GM18502 (cell line): ENCODE data around the gene HNRNPC.
"Not testable (repeated sequence)": the region's sequence is repeated elsewhere in the genome, so short reads cannot be mapped to it uniquely, and the experiment has no call there.

Source experiments
- ATAC-seq: cut with Tn5 transposase; IDR thresholded peaks from one replicate; pipeline ENCODE4 v1.9.1; 2021; ENCODE audit warnings: mild to moderate bottlenecking; ENCODE audit not compliant: unreplicated experiment, poor library complexity

HNRNPC gene

DNA sequence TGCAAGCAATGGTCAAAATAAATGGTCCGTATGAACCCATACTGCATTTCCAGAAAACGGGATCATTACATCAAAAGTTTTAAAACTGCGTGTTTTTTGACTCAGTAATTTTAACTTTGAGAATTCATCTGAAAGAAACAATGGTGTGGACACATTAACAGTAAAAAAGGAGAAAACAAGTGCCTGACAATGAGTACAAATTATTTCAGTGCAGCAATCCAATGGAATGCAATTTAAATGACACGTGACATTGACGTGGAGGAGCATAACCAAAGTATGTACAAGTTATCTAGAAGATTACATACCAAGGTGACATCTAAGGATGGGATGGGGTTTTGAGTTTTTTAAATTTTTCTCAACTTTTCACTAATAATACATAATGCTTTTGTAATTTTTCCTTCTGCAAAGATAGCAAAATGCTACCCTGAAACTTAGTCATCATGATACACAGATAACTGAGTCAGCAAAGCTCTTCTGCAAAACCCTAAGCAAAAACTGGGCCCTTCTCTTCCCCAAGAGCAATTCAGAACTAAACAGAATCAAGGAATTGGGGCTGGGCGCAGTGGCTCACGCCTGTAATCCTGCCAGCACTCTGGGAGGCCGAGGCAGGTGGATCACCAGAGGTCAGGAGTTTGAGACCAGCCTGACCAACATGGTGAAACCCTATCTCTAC lies 20.4 kb downstream of the HNRNPC start:
- ATAC-seq = no peak

DNA sequence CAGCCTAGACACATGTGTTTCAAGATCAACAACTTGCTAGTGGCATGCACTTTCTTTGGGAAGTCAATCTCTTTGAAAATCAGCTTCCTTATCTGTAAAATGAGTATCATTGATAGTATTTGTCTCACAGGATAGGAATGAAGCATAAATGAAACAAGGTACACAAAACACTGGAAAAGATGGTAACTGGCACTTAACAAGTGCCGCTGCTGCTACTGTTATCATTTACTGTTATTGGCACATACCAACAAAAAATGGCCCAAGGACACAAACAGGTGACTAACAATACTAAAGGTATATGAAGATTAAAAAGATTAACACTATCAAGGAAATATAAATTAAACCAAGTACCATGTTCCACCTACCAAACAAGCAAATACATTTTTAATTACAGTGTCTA lies 20.9 kb downstream of the HNRNPC start:
- ATAC-seq = no peak

DNA sequence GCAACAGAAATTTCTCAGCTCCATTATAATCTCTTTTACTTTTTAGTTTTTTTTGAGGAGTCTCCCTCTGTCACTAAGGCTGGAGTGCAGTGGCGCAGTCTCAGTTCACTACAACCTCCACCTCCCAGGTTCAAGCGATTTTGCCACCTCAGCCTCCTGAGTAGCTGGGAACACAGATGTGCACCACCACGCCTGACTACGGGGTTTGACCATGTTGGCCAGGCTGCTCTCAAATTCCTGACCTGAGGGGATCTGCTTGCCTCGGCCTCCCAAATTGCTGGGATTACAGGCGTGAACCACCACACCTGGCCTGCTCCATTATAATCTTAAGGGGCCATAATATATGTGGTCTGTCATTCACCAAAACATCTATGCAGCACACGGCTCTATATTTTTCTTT lies 23.4 kb downstream of the HNRNPC start:
- no peak for ATAC-seq

DNA sequence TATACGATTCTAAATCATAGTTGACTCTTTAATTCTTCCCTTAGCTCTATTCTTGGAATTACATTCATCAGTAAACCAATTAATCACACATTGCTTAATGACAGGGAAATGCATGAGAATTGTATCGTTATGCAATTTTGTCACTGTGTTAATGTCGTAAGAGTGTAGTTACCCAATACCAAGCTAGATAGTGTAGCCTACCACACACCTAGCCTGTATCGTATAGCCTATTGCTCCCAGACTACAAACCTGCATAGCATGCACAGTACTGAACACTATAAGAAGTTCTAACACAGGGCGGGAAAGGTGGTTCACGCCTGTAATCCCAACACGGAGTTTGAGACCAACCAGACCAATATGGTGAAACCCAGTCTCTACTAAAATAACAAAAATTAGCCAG lies 24.7 kb downstream of the HNRNPC start:
- no peak for ATAC-seq

DNA sequence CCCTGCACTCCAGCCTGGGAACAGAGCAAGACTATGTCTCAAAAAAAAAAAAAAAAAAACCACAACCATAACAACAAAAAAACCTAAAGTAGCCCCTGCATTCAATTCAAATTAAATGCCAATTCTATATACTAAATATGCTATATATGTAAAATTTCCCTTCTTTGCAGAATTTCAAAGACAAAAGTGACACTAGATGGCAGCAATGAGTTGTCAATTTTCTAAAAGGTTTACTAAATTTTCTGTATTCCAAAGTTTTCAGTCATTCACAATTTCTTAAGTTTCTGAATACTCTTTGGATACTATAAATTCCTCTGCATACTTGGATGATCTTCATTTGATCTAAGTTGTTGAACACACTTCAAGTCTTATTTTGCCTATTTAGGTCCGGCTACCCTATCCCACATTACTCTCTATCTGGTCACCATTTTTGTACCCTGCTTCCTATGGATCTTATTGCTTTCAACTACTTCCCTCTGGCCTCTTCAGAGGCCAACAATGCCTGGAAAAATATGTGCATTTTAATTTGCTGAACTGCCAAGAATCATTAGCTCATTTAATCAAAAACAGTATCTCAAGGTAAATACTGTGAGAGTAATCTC lies 27.9 kb downstream of the HNRNPC start:
- no peak for ATAC-seq

DNA sequence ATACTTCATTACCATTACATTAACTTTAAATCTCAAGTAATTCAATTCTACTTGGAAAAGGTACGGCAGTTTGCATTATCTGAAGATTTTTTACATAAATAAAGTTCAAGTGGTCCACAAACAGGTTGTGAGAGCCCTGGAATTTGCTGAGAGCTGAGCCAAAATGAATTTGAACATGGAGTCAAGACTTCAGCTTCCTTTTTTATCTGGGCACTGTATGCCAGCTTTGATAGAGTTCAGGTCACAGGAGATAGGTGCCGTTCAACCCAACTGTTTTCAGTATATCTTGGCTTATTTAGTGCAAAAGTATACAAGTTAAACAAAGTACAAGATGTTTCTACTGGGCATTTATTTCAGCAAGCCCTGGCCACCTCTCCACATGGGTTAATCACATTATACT lies 28.8 kb downstream of the HNRNPC start:
- ATAC-seq = no peak

DNA sequence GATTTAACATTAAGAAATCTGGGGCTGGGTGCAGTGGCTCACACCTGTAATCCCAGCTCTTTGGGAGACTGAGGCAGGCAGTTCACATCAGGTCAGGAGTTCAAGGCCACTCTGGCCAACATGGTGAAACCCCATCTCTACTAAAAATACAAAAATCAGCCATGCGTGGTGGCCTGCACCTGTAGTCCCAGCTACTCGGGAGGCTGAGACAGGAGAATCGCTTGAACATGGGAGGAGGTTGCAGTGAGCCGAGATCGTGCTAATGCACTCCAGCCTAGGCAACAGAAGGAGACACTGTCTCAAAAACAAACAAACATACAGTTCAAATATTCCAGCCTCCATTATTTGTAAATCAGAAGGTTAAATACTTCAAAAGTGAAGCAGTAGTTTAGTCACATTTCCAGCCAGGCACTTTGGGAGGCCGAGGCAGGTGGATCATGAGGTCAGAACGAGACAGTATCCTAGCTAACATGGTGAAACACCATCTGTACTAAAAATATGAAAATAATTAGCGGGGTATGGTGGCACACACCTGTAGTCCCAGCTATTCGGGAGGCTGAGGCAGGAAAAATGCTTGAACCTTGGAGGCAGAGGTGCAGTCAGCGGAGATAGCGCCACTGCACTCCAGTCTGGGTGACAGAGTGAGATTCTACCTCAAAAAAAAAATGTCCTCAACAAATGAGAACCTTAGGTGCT lies 30.3 kb downstream of the HNRNPC start:
- no peak for ATAC-seq

DNA sequence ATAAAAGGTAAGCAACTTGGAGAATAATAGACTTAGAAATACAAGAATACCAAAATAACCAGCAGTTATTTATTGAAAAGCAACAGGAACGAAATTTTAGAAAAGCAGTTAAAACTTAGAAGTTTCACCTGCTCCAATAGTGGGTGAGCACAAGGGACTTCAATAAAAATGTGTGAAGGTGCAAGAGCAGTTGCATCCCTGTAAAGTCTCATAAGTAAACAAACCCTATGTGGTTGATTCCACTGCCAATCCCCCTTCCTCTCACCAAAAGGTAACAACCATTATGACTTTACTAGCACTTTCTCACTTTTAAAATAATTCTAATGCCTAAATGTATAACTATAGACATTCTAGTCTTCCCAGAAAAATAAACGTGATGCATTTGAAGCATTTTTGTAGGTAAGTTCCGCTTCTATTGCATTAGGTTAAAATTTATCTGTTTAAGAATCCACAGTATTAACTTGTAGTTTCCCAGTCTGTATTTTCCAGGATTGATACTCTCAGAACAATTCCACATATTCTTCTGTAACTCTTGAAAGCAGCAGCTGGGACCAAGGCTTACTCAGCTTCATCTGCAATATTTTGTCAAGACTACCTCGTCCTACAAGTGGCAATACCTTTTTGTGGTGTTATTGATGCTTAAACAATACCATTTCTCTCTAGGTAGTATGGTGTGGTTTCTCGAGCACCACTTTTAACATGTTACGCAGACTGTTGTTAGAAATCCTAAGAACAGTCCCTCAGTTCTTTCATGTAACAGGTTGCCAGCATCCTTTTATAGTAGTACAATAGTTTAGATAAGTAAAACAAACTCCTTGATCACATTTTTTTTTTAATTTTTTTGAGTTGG lies 32.1 kb downstream of the HNRNPC start:
- no peak for ATAC-seq

DNA sequence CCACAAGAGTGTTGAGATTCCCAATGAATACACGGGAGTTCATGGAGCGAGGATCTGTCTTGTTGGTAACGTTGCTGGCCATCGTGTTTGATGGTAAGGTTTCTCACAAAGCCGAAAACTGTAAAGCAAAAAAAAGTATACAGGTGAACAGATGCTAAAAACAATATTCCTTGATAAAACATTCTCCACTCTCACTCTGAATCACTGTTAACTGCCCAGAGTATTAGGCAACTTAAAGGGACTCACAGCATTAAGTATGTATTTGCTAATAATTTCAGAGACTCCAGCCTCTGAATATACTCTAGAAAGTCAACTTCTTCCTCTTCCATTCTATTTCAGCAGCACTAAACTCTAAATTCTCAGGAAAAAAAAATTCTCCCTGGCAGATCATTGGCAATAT lies 35.1 kb downstream of the HNRNPC start:
- ATAC-seq = no peak

DNA sequence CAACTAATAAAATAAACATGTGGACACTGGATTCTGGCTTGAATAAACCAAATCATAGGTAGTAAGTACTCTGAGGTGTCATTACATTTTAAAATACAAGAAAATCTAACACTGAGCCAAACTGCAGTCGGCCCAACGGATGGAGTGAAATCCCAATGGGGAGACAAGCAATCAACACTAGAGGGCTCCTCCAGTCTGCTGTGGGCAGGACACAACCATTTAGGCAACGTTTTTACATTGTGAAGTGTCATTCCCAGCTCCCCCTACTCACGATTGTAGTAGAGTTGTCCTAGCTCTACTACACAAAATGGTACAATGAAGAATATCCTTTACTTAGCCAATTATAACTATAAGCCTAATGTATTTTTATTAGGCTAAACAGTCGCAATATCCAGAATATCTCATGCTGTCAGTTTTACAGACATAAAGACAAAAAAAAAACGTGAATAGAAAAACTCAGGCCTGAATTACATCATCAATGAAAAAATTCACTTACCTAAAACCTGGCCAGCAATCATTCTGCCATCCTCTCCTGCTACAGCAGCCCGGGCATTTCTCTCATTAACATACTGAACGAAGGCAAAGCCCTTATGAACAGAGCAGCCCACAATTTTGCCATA lies 35.7 kb downstream of the HNRNPC start:
- ATAC-seq = no peak

DNA sequence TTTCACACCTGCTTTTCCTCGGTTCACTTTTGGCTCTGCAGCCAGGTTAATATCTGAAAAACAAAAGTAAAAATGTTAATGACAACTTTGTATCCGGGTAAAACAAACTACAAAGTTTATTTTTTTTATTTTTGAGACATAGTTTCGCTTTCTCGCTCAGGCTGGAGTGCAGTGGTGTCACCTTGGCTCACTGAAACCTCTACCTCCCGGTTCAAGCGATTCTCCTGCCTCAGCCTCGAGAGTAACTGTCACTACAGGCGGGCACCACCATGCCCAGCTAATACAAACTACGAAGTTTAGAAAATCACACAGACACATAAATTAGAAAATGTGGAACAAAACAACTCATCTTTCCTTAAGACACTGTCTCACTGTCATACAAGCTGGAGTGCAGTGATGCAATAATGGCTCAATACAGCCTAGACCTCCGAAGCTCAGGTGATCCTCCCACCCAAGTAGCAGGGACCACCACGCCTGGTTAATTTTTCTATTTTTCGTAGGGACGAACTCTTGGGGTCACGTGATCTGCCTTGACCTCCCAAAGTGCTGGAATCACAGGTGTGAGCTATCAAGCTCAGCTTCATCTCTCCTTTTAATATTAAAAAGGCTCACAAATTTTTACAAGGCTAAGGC lies 38.1 kb downstream of the HNRNPC start:
- no peak for ATAC-seq

DNA sequence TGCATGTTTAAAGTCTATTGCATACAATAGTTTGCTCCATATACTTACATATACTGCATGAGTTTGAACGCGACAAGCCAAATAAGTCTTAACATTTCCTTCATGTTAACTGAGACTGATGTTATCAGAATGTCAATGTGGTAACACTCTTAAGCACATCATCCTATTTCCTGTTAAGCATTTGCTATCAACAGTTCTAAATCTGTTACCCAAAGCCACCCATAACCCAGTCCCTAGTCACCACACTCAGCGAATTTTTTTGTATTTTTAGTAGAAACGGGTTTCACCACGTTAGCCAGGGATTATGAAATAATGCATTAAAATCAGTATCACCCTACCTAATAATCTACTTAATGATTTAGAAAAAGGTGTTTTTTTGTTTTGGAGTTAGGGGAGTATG lies 39.4 kb downstream of the HNRNPC start:
- ATAC-seq = no peak

DNA sequence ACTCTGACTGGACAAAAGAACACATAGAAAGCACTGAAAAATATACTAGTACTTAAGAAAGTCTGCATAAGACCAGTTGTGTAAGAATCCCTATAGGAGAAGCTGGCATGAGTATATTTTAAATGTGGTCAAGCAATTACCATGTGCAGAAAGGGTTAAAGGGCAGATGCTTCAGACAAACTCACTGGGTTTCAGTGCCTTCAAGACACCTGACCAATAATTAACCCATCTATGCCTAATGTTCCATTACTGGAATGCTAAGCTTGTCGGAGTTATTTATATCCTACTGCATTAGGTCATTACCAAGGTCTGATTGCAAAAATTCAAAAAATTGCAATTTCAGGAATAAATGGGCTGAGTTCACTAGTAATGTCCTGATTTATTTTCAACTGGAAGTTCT lies 41.3 kb downstream of the HNRNPC start:
- no peak for ATAC-seq

DNA sequence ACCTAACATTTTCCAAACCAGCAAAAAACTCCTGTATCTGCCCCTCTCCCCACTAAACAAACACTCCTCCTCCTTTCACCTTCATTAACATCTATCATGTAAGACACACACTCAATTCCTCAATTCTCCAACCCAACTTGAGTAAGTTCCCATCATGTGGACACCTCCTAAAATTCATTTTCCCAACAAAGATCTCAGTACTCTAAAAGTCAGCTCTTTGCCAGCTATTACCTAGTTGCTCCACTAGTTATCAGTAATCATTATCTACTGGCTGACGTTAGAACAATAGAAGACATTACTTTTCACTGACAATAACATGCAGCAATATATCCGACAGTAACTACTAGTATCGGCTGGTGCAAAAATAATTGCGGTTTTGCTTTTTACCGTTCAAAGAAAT lies 42.1 kb downstream of the HNRNPC start:
- no peak for ATAC-seq

DNA sequence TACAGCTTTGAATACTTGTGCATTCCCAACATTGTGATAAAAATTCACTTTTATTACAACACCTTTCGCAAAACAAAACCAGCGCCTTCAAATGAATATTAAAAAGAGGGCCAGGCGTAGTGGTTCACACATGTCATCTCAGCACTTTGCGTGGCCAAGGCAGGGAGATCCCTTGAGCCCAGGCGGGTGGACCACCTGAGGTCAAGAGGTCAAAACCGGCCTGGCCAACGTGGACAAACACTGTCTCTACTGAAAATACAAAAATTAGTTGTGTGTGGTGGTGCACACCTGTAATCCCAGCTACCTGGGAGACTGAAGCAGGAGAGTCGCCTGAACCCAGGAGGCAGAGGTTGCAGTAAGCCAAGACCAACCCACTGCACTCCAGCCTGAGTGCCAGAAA lies 42.8 kb downstream of the HNRNPC start:
- no peak for ATAC-seq

DNA sequence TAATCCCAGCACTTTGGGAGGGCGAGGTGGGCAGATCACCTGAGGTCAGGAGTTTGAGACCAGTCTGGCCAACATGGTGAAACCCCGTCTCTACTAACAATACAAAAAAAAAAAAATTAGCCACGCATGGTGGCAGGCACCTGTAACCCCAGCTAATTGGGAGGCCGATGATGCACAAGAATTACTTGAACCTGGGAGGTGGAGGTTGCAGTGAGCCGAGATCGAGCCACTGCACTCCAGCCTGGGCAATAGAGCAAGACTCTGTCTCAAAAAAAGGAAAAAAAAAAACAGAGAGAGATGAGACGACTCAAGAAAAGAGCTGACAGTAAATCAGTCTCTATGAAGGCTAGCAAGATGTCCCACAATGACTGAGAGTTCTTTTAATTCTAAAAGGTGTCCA lies 44.1 kb downstream of the HNRNPC start:
- not testable (repeated sequence) for ATAC-seq

DNA sequence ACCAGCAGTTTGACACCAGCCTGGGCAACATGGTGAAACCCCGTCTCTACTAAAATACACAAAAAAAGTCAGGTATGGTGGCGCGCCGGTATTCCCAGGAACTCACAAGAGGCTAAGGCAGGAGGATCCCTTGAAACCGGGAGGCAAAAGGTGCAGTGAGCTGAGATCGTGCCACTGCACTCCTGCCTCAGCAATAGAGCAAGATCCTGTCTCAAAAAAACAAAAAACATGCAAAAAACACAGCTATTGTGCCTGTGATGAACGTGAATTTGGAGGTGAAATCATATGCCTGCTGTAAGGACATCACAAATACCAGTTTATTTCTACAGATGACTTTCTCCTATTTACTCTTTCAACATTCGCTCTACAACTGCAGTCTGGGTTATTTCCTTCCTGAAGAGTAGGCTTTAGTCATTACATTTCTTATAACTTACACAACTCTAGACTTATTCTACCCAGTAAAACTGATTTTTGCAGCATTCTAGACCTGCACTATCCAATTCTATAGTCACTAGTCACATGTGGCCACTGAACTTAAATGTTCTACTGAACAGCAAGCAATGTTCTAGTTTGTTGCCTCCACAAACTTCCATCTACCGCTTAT lies 48.3 kb downstream of the HNRNPC start:
- ATAC-seq = no peak

DNA sequence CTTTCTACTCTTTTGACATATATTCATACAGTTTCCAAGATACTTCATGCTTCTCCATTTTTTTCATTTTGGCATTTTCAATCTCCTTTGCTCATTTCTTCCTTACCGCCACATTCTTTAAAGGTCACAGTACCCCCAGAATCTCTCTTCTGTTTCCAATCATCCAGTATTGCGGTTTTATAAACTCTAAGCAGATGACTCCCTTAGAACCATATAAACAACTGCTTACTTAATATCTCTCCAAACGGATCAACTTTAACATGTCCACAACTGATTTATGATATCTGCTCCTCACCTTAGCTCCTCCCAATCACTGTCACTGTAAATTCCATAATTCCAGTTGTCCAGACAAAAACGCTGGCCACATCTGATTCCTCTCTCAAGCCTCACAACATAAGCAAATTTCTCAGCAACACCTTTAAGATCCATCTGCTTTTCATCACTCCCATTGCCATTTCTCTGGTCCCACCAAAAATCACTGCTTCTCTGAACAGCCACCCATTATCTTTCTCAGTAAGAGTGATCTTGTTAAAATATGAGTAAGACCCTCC lies 49.6 kb downstream of the HNRNPC start:
- no peak for ATAC-seq

DNA sequence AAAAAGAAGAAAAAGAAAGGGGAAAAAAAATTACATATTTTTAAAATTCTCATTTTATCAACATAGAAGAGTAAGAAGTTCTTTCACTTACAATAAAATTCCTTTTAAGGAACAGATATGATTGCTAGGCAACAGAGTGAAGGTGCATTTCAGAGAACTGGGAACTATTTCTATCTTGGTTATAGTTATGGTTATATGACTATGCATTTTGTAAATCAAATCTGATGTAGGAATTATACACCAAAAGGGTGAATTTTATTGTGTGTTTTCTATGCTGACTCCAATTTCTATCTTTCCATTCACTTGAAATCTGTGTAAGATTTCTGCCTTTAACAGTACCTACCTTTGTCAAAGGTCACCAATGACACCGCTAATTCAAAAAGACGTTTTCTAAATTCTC lies 50.1 kb downstream of the HNRNPC start:
- ATAC-seq = no peak
